Mesendoderm (in vitro differentiated cells): ENCODE measurements around the gene TSPYL2.

Experiments
- DNase-seq: peaks from one replicate; pipeline ENCODE4 v3.0.0; 2013
- H2AK5ac ChIP-seq: 2 replicates; pipeline ENCODE4 v1.6.1; 2013; ENCODE audit warnings: low read length, inconsistent platforms
- H2BK120ac ChIP-seq: 2 replicates; pipeline ENCODE4 v1.6.1; 2013; ENCODE audit warnings: low read depth, mild to moderate bottlenecking, low read length, moderate library complexity, mixed read lengths
- H2BK15ac ChIP-seq: replicated peaks from 2 replicates; pipeline ENCODE4 v1.6.1; 2013; ENCODE audit warnings: low read depth, mild to moderate bottlenecking, moderate library complexity
- H2BK5ac ChIP-seq: 2 replicates; pipeline ENCODE4 v1.6.1; 2013; ENCODE audit warnings: low read length, inconsistent platforms
- H3K18ac ChIP-seq: 2 replicates; pipeline ENCODE4 v1.6.1; 2013; ENCODE audit warnings: mild to moderate bottlenecking, low read length, mixed read lengths
- H3K23ac ChIP-seq: one replicate; pipeline ENCODE4 v1.6.1; 2013; ENCODE audit warnings: low read length
- H3K27ac ChIP-seq: 2 replicates; pipeline ENCODE4 v1.5.1; 2013; ENCODE audit warnings: low read depth, mild to moderate bottlenecking, inconsistent platforms, low read length, moderate library complexity
- H3K27me3 ChIP-seq: 2 replicates; pipeline ENCODE4 v1.6.1; 2013; ENCODE audit warnings: low read length, control low read depth, mild to moderate bottlenecking, inconsistent platforms; ENCODE audit not compliant: insufficient read depth, poor library complexity
- H3K36me3 ChIP-seq: 2 replicates; pipeline ENCODE4 v1.6.1; 2013; ENCODE audit warnings: low read length, inconsistent platforms; ENCODE audit not compliant: control insufficient read depth, insufficient read depth
- H3K4ac ChIP-seq: one replicate; pipeline ENCODE4 v1.6.1; 2013; ENCODE audit warnings: low read depth, mild to moderate bottlenecking, low read length, moderate library complexity
- H3K4me1 ChIP-seq: 2 replicates; pipeline ENCODE4 v1.6.1; 2013; ENCODE audit warnings: low read depth, low read length, inconsistent platforms; ENCODE audit not compliant: control insufficient read depth
- H3K4me2 ChIP-seq: 2 replicates; pipeline ENCODE4 v1.6.1; 2013; ENCODE audit warnings: low read length
- H3K4me3 ChIP-seq: 2 replicates; pipeline ENCODE4 v1.5.1; 2013; ENCODE audit warnings: mild to moderate bottlenecking, low read length
- H3K56ac ChIP-seq: one replicate; pipeline ENCODE4 v1.6.1; 2013; ENCODE audit warnings: low read length
- H3K79me1 ChIP-seq: 2 replicates; pipeline ENCODE4 v1.6.1; 2013; ENCODE audit warnings: low read length, inconsistent platforms
- H3K79me2 ChIP-seq: 2 replicates; pipeline ENCODE4 v1.6.1; 2013; ENCODE audit warnings: mild to moderate bottlenecking, low read length; ENCODE audit not compliant: control insufficient read depth, insufficient read depth
- H3K9ac ChIP-seq: 2 replicates; pipeline ENCODE4 v1.6.1; 2013; ENCODE audit warnings: low read length, inconsistent platforms
- H4K5ac ChIP-seq: one replicate; pipeline ENCODE4 v1.6.1; 2013; ENCODE audit warnings: low read length
- H4K8ac ChIP-seq: one replicate; pipeline ENCODE4 v1.6.1; 2013; ENCODE audit warnings: low read depth, mild to moderate bottlenecking, control low read depth, low read length, moderate library complexity
- WGBS: extraction: QIAGEN DNeasy Blood & Tissue Kit; methylation state at CpG from one replicate; pipeline ENCODE4 v1.1.7; 2013; ENCODE audit warnings: low lambda C conversion rate, missing lambda C conversion rate; ENCODE audit not compliant: insufficient coverage; ENCODE audit errors: extremely low coverage; 5-methylcytosine and 5-hydroxymethylcytosine counted together

TSPYL2 gene

GRCh38 chrX:53082773-53083616 lies 828 bp downstream of the TSPYL2 start:
- Histone ChIP-seq H3K56ac (peak overlapping the region; percentile 87), H4K5ac (no peak overlapping the region), H3K9ac (peak overlapping the region; percentile 74), H3K23ac (no peak overlapping the region), H2BK120ac (no peak overlapping the region), H2BK15ac (no peak overlapping the region), H3K27me3 (no peaks in the 10 kb centered on the region), H3K36me3 (peaks cover 3% of the 10 kb centered on the region), H3K4me2 (peak overlapping the region; percentile 79), H3K79me1 (peaks cover 2% of the 10 kb centered on the region), H3K18ac (no peak overlapping the region), H2BK5ac (no peak overlapping the region), H3K27ac (no peak overlapping the region), H3K4me1 (no peaks in the 10 kb centered on the region), H3K4ac (no peak overlapping the region), H4K8ac (no peak overlapping the region), H2AK5ac (no peak overlapping the region), H3K79me2 (no peaks in the 10 kb centered on the region), H3K4me3 (peak overlapping the region; percentile 44)
- DNase-seq = no peak
- no CpG with 5 or more reads among the region's 31 CpGs for WGBS

- H3K4me3 ChIP-seq = no peak overlapping the region
- no peak overlapping the region for H4K8ac ChIP-seq
- H3K36me3 ChIP-seq = peaks cover 3% of the 10 kb centered on the region
- no peak for DNase-seq
- no peaks in the 10 kb centered on the region for H3K4me1 ChIP-seq
- H3K27ac ChIP-seq = no peak overlapping the region
- H2BK120ac ChIP-seq = no peak overlapping the region
- H4K5ac ChIP-seq = no peak overlapping the region
- H3K56ac ChIP-seq = no peak overlapping the region
- no peak overlapping the region for H2BK5ac ChIP-seq
- no peak overlapping the region for H3K9ac ChIP-seq
- no peak overlapping the region for H2AK5ac ChIP-seq
- H3K79me2 ChIP-seq = no peaks in the 10 kb centered on the region
- peaks cover 2% of the 10 kb centered on the region for H3K79me1 ChIP-seq
- H3K4ac ChIP-seq = no peak overlapping the region
- no peak overlapping the region for H3K18ac ChIP-seq
- no peak overlapping the region for H2BK15ac ChIP-seq
- no peak overlapping the region for H3K23ac ChIP-seq
- WGBS = no CpG with 5 or more reads among the region's 4 CpGs
- no peaks in the 10 kb centered on the region for H3K27me3 ChIP-seq
- H3K4me2 ChIP-seq = no peak overlapping the region
These were observed 1.9 kb downstream of the TSPYL2 start for GRCh38 chrX:53084043-53084570.

GRCh38 chrX:53084863-53085262 lies 2.7 kb downstream of the TSPYL2 start:
- Histone ChIP-seq H3K23ac (no peak overlapping the region), H3K4me2 (no peak overlapping the region), H2BK15ac (no peak overlapping the region), H2AK5ac (no peak overlapping the region), H3K4me3 (no peak overlapping the region), H2BK5ac (no peak overlapping the region), H3K4ac (no peak overlapping the region), H3K79me2 (no peaks in the 10 kb centered on the region), H3K27ac (no peak overlapping the region), H3K79me1 (peaks cover 2% of the 10 kb centered on the region), H3K56ac (no peak overlapping the region), H4K5ac (no peak overlapping the region), H3K27me3 (no peaks in the 10 kb centered on the region), H3K36me3 (peaks cover 3% of the 10 kb centered on the region), H4K8ac (no peak overlapping the region), H3K4me1 (no peaks in the 10 kb centered on the region), H3K18ac (no peak overlapping the region), H2BK120ac (no peak overlapping the region), H3K9ac (no peak overlapping the region)
- no CpG with 5 or more reads among the region's 9 CpGs for WGBS
- DNase-seq = no peak

GRCh38 chrX:53085661-53086229 lies 3.6 kb downstream of the TSPYL2 start:
- Histone ChIP-seq H3K79me2 (no peaks in the 10 kb centered on the region), H2BK120ac (no peak overlapping the region), H3K56ac (no peak overlapping the region), H3K79me1 (peaks cover 2% of the 10 kb centered on the region), H2AK5ac (no peak overlapping the region), H4K5ac (no peak overlapping the region), H3K23ac (no peak overlapping the region), H3K27me3 (no peaks in the 10 kb centered on the region), H2BK5ac (no peak overlapping the region), H3K4me3 (no peak overlapping the region), H3K27ac (no peak overlapping the region), H4K8ac (no peak overlapping the region), H3K36me3 (peaks cover 3% of the 10 kb centered on the region), H3K9ac (no peak overlapping the region), H3K4ac (no peak overlapping the region), H3K4me2 (no peak overlapping the region), H2BK15ac (no peak overlapping the region), H3K4me1 (no peaks in the 10 kb centered on the region), H3K18ac (no peak overlapping the region)
- no CpG with 5 or more reads among the region's 17 CpGs for WGBS
- no peak for DNase-seq

GRCh38 chrX:53086464-53086863 lies 4.3 kb downstream of the TSPYL2 start:
- H4K8ac ChIP-seq = no peak overlapping the region

More at GRCh38 chrX:53086464-53086863, 4.3 kb downstream of the TSPYL2 start:
- Histone ChIP-seq H3K9ac (no peak overlapping the region), H3K23ac (no peak overlapping the region), H3K79me2 (no peaks in the 10 kb centered on the region), H3K4ac (no peak overlapping the region), H2AK5ac (no peak overlapping the region), H3K4me2 (no peak overlapping the region), H2BK15ac (no peak overlapping the region), H3K27ac (no peak overlapping the region), H3K36me3 (peaks cover 3% of the 10 kb centered on the region), H2BK120ac (no peak overlapping the region), H3K18ac (no peak overlapping the region), H2BK5ac (no peak overlapping the region), H3K4me1 (no peaks in the 10 kb centered on the region), H3K27me3 (no peaks in the 10 kb centered on the region), H3K56ac (no peak overlapping the region), H4K5ac (no peak overlapping the region), H3K4me3 (no peak overlapping the region), H3K79me1 (peaks cover 2% of the 10 kb centered on the region)
- no peak for DNase-seq
- no CpG with 5 or more reads among the region's 6 CpGs for WGBS
